A204.1 (cell line): ENCODE measurements around the gene HSD17B11.
"Not testable (repeated sequence)": the region's sequence is repeated elsewhere in the genome, so short reads cannot be mapped to it uniquely, and the experiment has no call there.

Experiments used
- FAIRE-seq: peaks from 2 replicates; lab custom pipeline; 2012; peaks lifted over from hg19 to GRCh38; lab: Jason Lieb, UNC

The HSD17B11 gene

DNA sequence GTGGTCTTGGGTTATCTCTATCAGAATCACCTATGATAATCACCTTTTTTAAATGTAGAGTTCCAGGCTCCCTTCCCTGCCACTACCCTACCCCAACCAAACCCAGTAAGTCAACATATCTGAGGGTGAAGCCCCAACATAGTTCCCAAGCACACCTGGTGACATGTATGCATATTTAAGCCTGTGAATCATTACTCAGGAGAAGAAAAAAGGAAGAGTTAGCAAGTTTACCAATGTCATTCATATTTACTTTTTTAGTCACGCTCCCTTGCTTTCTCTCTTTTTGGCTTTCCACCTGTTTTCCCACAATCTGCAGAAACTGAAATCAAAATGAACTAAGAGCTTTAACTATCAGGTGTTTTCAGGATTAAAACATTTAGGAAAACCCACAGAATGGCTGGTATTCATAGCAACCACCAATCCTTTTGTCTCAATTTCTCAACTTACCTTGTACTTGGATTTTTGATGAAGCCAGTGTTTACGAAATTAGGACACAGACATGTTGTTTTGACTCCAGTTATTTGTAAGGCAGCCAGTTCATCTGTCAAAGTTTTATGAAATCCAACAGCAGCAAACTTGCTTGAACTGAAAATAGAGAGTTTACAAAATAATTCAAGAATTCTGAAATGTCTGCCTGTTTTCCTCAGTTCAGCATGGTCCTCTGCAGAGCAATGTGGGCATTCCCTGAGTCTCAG is 34.0 kb downstream of the HSD17B11 start:
- no peak for FAIRE-seq

DNA sequence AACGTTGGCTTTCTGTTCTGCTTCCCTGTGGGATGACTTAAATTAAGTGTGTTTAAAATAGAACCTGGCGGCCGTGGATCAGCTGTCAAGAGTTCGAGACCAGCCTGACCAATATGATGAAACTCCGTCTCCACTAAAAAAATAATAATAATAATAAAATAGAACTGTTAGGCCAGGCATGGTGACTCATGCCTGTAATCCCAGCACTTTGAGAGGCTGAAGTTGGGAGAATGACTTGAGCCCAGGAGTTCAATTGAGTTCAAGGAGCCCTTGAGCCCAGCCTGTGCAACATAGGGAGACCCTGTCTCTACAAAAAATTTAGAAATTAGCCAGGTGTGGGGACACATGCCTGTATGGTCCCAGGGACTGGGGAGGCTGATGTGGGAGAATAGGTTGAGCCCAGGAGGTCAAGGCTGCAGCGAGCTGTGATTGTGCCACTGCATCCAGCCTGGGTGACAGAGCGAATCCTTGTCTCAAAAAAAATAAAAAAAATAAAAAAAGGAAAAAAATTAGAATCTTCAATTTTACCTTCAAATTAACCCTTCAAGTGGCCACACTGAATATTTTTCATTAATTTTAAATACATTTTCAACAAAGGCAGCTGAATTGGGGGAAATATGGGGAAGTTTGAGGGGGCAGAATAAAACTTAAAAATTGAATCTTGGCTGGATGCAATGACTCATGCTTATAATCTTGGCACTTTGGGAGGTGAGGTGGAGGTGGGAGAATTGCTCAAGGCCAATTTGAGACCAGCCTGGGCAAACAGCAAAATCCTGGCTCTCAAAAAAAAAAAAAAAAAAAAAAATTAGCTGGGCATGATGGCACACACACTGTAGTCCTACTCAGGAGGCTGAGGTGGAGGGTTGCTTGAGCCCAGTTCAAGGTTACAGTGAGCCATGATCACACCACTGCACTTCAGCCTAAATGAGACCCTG is 36.6 kb downstream of the HSD17B11 start:
- no peak for FAIRE-seq

DNA sequence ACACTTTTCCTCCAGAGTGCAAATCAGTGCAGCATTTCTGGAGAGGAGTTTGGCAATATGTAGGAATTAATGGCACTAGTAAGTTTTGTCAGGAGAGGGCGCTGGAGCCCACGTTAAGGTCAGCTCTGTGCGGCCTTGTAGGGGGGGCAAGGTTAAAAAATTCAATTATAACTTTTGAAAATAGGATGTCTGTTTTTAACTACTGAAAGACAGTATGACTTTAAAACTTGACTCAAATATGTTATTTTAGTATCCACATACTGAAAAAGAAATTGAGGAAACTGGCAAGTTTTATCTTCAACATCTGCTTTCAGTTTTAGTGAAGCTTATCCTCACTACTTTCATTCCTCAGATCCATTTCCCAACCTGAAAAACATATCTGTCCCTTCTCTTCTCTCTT is 37.4 kb downstream of the HSD17B11 start:
- peak; percentile 69 for FAIRE-seq

DNA sequence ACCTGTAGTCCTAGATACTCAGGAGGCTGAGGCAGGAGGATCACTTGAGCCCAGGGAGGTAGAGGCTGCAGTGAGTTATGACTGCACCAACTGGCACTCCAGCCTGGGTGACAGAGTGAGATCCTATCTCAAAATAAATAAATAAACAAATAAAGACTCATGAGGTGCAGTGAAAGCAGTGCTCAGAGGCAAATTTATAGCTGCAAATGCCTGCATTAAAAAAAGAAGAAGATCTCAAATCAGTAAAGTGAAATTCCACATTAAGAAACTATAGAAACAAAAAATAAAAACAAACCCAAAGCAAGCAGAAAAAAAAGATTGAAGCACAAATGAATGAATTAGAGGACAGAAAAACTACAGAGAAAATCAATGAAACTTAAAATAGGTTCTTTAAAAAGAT is 45.8 kb downstream of the HSD17B11 start:
- no peak for FAIRE-seq

DNA sequence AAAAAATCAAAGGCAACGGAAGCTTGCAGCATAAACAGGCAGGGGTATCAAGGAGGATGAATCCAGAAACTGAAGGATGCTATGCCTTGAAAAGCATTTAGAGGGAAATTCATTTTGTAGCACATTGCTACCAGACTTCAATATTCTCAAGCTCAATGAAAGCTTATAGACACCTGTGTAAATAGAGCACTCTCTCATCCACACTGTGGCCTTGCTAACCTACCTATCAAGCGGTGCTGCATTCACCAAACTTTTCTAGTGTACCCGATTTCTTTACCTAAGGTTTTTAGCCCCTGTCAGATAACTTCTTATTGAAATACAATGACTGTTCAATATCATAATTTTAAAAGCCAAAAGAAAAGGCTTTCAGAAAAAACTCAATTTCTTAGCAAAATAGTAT is 48.1 kb downstream of the HSD17B11 start:
- FAIRE-seq = no peak

DNA sequence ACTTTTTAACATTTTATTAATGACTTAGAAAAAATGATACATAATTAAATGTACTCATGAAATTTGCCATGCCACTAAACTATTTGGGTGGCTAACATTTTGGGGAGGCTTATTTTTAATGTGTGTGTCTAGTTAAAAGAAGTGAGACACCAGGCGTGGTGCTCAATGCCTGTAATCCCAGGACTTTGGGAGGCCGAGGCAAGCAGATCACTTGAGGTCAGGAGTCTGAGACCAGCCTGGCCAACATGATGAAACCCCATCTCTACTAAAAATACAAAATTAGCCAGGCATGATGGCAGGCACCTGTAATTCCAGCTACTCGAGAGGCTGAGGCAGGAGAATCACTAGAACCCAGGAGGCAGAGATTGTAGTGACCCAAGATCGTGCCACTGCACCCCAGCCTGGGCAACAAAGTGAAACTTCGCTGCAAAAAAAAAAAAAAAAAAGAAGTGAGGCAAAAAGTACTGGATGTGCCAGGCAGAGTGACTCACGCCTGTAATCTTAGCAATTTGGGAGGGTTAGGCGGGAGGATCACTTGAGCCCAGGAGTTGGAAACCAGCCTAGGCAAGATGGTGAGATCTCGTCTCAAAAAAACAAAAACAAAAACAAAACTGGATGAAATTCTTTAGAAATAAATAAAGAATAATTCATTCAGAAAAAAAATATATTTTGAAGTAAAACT is 48.9 kb downstream of the HSD17B11 start:
- FAIRE-seq = not testable (repeated sequence)

DNA sequence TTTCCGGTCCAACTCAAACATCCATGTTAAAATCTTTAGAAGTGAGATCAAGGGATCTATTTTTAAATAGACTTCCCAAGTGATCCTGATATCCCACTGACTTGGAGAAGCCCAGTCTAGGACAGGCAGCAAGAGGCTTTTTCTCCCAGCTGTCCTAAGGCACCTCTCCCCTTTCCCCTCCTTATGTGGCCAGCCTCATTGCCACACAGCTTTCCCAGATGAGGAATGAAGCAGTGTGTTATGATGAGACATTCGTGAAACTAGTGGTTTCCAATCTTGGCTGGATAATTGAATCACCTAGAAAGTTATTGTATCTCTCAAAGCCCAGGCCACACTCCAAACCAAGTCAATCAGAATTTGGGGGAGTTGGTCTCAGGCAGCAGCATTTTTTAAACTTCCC is 51.5 kb downstream of the HSD17B11 start:
- FAIRE-seq = no peak

DNA sequence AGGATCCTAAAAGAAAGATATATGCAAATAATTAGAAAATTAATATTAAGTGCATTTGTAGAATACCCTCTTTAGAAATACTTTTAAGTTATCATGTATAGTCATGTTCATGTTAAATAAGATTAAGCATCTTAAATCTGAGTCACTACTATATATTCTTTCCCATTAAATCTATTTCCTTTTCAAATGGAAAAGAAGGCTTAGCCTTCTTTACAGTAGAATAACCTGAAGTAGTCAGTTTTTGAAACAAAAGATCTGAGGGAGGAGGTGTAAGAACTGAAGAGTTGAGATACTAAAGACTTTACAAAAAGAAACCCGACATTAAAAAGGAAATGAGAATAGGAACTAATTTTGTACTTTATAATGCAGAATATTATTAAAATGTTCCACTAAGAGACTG is 53.6 kb downstream of the HSD17B11 start:
- FAIRE-seq = no peak

DNA sequence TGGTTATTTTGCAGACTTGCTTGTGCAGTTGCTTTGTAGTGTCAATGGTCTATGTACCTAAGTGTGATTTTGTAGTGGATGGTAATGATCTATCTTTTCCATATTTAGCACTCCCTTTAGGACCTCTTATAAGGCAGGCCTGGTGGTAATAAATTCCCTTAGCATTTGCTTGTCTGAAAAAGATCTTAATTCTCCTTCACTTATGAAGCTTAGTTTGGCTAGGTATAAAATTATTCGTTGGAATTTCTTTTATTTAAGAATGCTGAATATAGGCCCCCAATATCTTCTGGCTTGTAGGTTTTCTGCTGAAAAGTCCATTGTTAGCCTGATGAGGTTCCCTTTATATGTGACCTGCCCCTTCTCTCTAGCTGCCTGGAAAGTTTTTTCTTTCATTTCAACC is 57.7 kb downstream of the HSD17B11 start:
- FAIRE-seq = no peak

DNA sequence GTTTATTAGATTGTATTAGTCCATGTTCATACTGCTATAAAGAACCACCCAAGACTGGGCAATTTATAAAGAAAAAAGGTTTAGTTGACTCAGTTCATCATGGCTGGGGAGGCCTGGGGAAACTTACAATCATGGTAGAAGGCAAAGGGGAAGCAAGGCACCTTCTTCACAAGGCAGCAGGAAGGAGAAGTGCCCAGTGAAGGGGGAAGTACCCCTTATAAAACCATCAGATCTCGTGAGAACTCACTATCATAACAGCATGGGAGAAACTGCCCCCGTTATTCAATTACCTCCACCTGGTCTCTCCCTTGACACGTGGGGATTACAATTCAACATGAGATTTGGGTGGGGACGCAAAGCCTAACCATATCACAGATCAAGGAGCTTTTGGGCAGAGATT is 60.2 kb downstream of the HSD17B11 start:
- no peak for FAIRE-seq

DNA sequence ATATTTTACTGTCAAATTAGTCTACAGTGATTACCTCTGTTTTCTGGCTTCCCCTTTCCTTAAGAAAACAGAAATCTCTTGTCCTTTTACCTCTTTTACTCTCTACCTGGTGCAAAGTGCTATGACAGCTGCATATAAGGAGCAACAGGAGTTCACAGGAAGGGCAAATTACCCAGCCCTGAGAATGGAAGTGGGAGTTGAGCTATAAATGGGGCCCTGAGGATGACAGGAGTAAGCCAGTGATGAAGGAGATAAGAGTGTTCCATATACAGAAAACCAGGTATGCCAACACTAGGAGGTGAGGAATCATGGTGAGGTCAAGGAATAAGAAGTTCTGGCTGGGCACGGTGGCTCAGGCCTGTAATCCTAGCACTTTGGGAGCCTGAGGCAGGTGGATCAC is 63.9 kb downstream of the HSD17B11 start:
- no peak for FAIRE-seq

DNA sequence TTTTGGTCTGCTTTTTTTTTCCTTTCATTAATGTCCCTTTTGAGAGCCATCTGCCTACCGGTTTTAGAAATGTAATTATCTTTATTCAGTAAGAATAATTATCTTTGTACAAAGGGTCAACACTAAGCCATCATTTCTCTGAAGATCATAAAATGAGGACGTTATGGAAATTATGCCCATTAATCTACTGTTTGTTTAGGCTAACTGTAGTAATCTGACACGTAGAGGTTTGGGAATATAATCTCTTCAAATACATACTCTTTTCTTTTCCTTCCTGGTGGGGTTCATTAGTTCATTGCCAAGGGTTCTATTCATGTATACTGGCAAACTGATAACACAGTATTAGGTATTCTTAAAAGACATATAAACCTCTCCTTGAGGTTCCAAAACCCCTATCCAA is 64.5 kb downstream of the HSD17B11 start:
- FAIRE-seq = no peak

DNA sequence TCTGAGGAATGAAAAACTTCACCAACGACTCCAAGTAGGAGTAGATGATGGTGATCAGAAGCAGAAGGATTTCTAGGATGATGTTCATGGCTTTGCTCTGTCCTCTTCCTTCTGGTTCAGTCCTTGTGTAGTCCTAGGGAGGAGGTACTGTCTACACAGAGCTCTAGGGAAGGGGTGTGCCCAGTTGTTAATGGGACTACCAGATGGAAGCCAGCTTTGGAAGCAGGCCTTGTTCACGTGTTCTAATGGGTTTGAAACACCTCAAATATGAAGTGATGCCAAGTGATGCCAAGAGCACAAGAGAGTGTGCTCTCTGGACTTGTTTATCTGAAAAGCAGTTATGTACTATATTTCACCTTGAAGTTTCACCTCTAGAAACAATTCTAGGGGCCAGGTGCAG is 68.2 kb downstream of the HSD17B11 start, which contains the start of gene HSD17B13:
Gene HSD17B13 (minus strand): TSS at position 129 of the 400 bp plus-strand sequence. CDS start 41 bp downstream, at position 88.
- no peak for FAIRE-seq

DNA sequence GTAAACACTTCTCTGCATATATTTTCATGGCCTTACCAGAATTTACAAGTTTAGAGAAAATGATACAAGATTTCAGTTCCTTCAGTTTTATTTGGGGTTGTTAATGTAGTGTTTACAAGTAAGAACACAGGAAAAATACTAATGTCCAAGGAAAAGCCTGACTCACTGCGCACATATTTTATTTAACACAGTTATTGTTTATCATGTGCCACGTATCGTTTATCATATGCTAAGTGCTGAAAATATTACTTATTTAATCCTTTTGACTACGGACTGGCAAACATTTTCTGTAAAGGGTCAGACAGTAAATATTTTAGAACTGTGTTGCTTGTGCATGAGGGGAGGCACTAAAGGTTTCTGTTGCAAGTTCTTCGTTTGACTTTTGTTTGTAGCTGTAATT is 69.1 kb downstream of the HSD17B11 start:
- FAIRE-seq = no peak

DNA sequence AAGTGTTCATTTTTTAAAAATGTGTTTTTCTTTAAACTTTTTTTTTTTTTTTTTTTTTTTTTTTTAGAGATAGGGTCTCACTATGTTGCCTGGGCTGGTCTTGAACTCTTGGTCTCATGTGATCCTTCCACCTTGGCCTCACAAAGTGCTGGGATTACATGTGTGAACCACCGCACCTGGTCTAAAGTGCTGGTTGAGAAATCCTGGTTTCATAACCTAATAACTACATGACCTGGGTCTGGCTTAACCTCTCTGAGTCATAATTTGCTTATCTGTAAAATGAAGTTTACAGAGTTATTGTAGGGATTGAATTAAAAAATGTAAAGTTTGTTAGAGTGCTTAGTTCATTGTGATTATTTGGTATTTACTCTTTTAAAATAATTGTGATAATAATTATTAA is 73.5 kb downstream of the HSD17B11 start:
- FAIRE-seq = no peak

DNA sequence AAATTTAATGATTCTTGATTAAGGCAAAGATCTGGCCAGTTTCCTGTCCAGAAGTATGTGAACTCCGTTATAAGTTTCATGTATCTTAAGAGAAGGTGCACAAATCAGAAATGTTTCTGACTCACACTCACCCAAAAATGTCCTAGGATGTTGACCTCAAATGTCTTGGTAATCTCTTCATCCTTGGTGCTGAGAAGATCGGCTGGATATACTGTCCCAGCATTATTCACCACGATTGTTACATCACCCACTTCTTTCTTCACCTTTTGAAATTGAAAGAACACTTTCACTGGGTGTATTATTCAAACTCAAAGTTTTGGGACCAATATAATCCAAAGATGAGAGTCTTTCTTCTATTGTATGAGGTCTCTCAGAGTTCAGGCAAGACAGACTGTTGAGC is 74.0 kb downstream of the HSD17B11 start:
- no peak for FAIRE-seq

DNA sequence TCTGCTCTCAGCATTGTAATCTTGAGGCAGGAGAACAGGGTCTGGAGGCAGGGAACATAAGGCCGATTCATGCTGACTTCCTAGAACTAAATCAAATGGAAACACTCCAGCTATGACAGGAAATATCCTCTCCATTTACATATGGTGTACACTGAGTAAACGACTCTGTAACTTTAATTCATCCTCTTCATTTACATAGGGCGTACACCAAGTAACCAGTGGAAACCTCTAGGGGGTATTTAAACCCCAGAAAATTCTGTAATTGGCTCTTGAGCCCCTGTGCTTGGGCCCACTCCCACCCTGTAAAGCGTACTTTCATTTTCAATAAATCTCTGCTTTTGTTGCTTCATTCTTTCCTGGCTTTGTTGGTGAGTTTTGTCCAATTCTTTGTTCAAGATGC is 76.0 kb downstream of the HSD17B11 start:
- not testable (repeated sequence) for FAIRE-seq

DNA sequence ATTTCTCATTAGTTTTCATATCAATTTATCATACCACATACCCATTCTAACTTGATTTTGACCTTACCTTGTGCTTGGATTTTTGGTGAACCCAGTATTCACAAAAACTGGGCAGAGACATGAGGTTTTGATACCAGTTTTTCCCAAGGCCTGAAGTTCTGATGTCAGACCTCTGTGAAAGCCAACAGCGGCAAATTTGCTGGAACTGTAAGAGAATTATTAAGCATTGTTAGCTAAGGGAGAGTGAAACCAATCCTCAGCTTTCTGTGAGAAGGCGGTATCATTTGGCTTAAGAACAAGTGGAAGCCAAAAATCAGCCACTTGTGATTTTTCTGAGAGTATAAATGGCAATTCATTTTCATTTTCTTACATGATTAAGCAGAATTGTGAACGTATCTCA is 77.2 kb downstream of the HSD17B11 start:
- no peak for FAIRE-seq

DNA sequence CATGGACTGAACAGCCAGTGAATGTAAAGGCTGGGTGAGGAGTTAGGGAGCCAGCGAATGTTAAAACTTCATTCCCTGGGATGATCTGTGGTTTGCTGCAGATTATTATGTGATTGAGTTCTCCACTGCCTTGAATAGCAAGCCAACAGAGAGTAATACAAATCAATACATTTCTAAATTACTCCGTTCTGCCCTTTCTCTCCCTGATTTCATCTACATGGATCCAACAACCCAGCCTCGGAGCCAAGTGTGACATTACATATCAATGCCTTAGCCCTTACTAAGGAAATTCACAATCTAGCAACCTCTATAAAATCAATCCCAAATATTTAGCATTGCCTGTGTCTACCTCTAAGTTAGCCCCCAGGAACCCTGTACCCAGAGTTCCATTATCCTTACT is 79.3 kb downstream of the HSD17B11 start:
- no peak for FAIRE-seq

DNA sequence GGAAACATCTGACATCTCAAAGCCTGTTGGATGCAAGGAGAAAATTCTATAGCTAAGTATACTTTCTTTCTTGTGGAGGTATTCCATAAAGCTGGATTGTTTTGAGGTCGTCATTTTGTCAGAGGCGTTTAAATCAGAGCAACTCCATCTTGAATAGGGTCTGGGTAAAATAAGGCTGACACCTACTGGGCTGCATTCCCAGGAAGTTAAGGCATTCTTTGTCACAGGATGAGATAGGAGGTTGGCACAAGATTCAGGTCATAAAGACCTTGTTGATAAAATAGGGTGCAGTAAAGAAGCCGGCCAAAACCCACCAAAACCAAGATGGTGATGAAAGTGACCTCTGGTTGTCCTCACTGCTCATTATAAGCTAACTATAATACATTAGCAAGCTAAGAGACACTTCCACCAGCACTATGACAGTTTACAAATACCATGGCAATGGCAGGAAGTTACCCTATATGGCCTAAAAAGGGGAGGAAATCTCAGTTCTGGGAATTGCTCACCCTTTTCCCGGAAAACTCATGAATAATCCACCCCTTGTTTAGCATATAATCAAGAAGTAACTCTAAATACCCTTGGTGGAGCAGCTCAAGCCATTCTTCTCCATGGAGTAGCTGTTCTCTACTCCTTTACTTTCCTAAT is 80.2 kb downstream of the HSD17B11 start:
- no peak for FAIRE-seq

DNA sequence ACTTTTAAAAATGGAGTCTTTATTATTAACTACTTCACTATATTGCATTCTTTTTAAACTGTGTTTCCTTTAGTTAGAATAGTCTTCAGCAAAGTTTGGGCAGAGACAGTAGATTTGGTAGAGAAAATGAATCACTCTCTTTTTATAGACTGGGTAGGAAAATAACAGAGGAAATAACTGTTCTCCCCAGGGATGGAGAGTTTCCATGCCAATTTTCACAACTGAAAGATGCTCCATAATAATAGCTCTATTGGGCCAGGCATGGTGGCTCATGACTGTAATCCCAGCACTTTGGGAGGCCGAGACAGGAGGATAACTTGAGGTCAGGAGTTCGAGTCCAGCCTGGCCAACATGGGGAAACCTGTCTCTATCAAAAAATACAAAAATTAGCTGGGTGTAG is 81.4 kb downstream of the HSD17B11 start:
- no peak for FAIRE-seq

DNA sequence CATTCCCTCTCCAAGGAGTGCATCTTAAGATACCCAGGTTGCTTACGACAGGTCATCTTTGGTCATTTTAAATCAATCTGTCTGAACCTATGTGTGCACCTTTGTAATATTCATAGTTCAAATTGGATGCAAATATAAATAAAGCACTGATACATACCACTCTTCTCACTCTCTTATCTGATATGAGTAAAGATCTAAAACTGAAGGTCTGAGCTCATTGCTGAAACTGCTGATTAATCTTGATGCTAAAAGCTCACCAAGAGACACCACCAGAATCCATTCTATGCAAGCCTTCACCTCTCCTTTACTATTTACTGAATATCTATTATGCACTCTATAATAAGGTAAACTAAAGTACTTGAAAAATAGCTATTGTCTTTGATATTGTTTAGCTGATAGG is 84.9 kb downstream of the HSD17B11 start:
- FAIRE-seq = no peak

DNA sequence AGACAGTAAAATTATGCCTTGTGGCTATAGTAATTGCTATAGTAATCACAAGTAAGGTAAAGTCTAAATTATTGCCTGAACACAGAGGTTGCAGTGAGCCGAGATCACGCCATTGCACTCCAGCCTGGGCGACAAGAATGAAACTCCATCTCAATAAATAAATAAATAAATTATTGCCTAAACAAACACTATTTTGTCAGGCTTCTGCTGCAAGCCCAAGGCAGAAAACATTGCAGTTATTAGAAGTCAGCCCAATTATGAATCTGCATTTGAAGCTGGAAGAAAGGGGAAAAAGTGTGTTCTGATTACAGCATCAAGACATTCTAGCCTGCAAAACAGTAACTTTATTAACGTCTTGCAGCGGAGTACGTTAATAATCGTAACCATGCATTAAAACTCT is 85.4 kb downstream of the HSD17B11 start:
- no peak for FAIRE-seq
